ENCODE measurements around the gene ATP9A. TPM values are rescaled to one million over a fixed set of nuclear protein-coding genes. Genes with fewer than 3 reads are reported as not detected.
"Not testable (repeated sequence)": the region's sequence is repeated elsewhere in the genome, so short reads cannot be mapped to it uniquely, and the experiment has no call there.

ATP9A gene
- polyA plus RNA-seq, 3 donors from 2014 or later = 0.82 to 2.8 (median 1.2) TPM

GRCh38 chr20:51696304-51697071 is 71.7 kb downstream of the ATP9A start:
- H3K27me3 Mint-ChIP-seq (ENCODE audit: low read depth in 3 of 3) = peaks cover 2 to 7% (median 2%) of the 10 kb centered on the region in 3 donors
- H3K9me3 Mint-ChIP-seq = no peaks in the 10 kb centered on the region
- H3K36me3 Mint-ChIP-seq = peaks cover 11 to 17% (median 13%) of the 10 kb centered on the region in 3 donors
- DNase-seq = no peak
- peaks cover 19 to 30% of the 10 kb centered on the region in 2 donors for H3K4me1 Mint-ChIP-seq
- peak overlapping the region in 1 of 6 donors; percentile 80 for H3K27ac Mint-ChIP-seq
- H3K4me3 Mint-ChIP-seq = peak overlapping the region in 3 of 5 donors; percentile 14 to 34 (median 17)

- peak overlapping the region in 4 of 5 donors; percentile 24 to 59 (median 26) for H3K4me3 Mint-ChIP-seq
These were observed 72.5 kb downstream of the ATP9A start for GRCh38 chr20:51695574-51696303.

DNA sequence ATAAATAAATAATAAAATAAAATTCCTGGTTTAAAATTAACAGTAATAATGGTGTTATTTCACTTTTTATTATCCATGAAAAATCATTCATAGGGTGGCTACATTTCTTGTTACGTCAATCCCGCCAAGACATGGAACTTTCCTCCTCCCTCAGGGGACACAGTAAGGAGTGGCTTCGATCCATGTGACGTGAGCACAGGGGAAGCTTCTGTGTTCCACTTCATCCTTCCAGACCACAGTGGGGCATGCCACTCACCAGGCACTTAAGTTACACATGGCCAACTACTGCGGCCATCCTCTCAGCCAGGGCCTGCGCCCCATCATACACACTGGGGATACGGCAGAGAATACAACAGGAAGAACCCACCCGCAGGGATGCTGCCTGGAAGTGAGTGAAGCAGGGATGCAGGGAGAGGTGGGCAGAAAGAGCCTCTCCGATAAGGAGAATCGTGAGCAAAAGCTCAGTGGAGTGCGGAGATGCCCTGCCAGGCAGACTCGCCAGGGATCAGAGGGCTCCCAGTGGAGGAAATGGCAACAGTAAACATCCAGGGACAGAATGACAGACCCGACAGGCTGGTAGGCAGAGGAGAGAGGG is 75.3 kb downstream of the ATP9A start:
- H3K36me3 Mint-ChIP-seq = peaks cover 7 to 26% (median 14%) of the 10 kb centered on the region in 3 donors
- no peaks in the 10 kb centered on the region for H3K9me3 Mint-ChIP-seq
- peaks cover 17 to 22% of the 10 kb centered on the region in 2 donors for H3K4me1 Mint-ChIP-seq
- no peak overlapping the region for H3K27ac Mint-ChIP-seq
- DNase-seq = no peak
- H3K27me3 Mint-ChIP-seq (ENCODE audit: low read depth in 3 of 3) = peaks cover 0 to 2% (median 2%) of the 10 kb centered on the region in 3 donors
- no peak overlapping the region for H3K4me3 Mint-ChIP-seq

More at GRCh38 chr20:51695574-51696303, 72.5 kb downstream of the ATP9A start:
- Mint-ChIP-seq H3K9me3 (no peaks in the 10 kb centered on the region), H3K36me3 (peaks cover 11 to 20% (median 13%) of the 10 kb centered on the region in 3 donors), H3K27me3 (ENCODE audit: low read depth in 3 of 3) (peaks cover 2 to 5% (median 2%) of the 10 kb centered on the region in 3 donors), H3K27ac (peak overlapping the region in 1 of 6 donors; percentile 52), H3K4me1 (peaks cover 17 to 22% of the 10 kb centered on the region in 2 donors)
- DNase-seq = no peak

DNA sequence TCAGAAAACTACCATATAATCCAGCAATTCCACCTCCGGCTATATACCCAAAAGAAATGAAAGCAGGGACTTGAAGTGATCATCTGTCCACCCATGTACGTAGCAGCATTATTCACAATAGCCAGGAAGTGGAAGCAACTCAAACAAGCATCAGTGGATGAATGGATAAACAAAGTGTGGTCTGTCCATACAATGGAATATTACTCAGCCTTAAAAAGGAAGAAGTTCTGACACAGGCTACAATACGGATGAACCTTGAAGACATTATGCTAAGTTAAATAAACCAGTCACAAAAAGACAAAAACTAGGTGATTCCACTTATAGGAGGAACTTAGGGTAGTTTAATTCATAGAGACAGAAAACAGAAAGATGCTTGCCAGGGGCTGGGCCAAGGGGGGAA is 76.5 kb downstream of the ATP9A start:
- no peak for DNase-seq
- Mint-ChIP-seq H3K4me3 (no peak overlapping the region), H3K4me1 (peaks cover 15 to 17% of the 10 kb centered on the region in 2 donors), H3K27ac (no peak overlapping the region), H3K9me3 (no peaks in the 10 kb centered on the region), H3K27me3 (ENCODE audit: low read depth in 3 of 3) (peaks cover 2 to 3% (median 2%) of the 10 kb centered on the region in 3 donors), H3K36me3 (peaks cover 7 to 30% (median 14%) of the 10 kb centered on the region in 3 donors)

DNA sequence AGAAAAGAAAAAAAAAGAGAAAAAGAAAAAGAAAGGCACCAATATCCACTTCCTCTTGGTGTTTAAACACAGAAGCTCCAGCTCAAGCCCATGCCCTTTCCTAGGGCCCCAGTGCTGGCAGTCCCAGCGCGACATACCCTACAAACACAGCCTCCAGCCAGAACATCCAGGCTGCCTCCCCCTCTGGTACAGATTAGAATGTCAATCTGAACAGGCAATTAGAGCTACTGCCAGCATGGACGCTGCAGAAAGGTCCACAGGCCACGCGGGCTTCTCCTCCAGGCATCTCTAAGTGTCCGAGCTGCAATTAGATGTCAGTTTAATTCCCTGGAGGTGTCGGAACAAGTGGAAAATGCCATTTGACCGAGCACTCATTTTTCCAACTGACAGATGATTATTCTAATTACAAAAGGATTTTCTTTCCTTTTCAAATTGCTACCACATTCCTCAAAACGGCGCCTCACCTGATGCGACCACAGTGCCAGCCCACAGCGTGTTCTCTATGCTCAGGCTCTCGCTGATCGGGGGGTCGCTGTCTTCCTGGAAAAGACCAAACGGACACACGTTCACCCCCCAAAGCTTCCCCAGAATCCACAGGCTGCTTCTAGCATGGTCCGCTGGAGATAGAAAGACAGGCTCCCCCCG is 79.5 kb downstream of the ATP9A start:
- Mint-ChIP-seq H3K4me1 (peaks cover 12 to 16% of the 10 kb centered on the region in 2 donors), H3K36me3 (peaks cover 7 to 27% (median 14%) of the 10 kb centered on the region in 3 donors), H3K27me3 (ENCODE audit: low read depth in 3 of 3) (peaks cover 0 to 3% (median 2%) of the 10 kb centered on the region in 3 donors), H3K27ac (no peak overlapping the region), H3K4me3 (no peak overlapping the region), H3K9me3 (no peaks in the 10 kb centered on the region)
- no peak for DNase-seq

GRCh38 chr20:51687630-51688029 is 80.6 kb downstream of the ATP9A start:
- Mint-ChIP-seq H3K4me3 (no peak overlapping the region), H3K27ac (peak overlapping the region in 2 of 6 donors; percentile 35 to 59), H3K4me1 (peaks cover 12 to 16% of the 10 kb centered on the region in 2 donors)

GRCh38 chr20:51687108-51687507 is 81.1 kb downstream of the ATP9A start:
- no peak overlapping the region for H3K4me3 Mint-ChIP-seq
- no peak overlapping the region for H3K27ac Mint-ChIP-seq
- peaks cover 0 to 3% (median 0%) of the 10 kb centered on the region in 3 donors for H3K27me3 Mint-ChIP-seq (ENCODE audit: low read depth in 3 of 3)
- H3K36me3 Mint-ChIP-seq = peaks cover 6 to 20% (median 7%) of the 10 kb centered on the region in 3 donors
- DNase-seq = no peak
- no peaks in the 10 kb centered on the region for H3K9me3 Mint-ChIP-seq
- H3K4me1 Mint-ChIP-seq = peaks cover 12 to 16% of the 10 kb centered on the region in 2 donors

More at GRCh38 chr20:51687630-51688029, 80.6 kb downstream of the ATP9A start:
- H3K27me3 Mint-ChIP-seq (ENCODE audit: low read depth in 3 of 3) = peaks cover 0 to 3% (median 0%) of the 10 kb centered on the region in 3 donors
- no peak for DNase-seq
- H3K36me3 Mint-ChIP-seq = peaks cover 7 to 21% (median 9%) of the 10 kb centered on the region in 3 donors
- H3K9me3 Mint-ChIP-seq = no peaks in the 10 kb centered on the region

- not testable (repeated sequence) for H3K27me3 Mint-ChIP-seq (ENCODE audit: low read depth in 3 of 3); H3K9me3 Mint-ChIP-seq; DNase-seq; H3K36me3 Mint-ChIP-seq; H3K27ac Mint-ChIP-seq
- H3K4me3 Mint-ChIP-seq = peak overlapping the region in 2 of 5 donors; percentile 5 to 9
- peaks cover 12 to 16% of the 10 kb centered on the region in 2 donors for H3K4me1 Mint-ChIP-seq
These were observed 82.7 kb downstream of the ATP9A start for GRCh38 chr20:51685494-51685893.

DNA sequence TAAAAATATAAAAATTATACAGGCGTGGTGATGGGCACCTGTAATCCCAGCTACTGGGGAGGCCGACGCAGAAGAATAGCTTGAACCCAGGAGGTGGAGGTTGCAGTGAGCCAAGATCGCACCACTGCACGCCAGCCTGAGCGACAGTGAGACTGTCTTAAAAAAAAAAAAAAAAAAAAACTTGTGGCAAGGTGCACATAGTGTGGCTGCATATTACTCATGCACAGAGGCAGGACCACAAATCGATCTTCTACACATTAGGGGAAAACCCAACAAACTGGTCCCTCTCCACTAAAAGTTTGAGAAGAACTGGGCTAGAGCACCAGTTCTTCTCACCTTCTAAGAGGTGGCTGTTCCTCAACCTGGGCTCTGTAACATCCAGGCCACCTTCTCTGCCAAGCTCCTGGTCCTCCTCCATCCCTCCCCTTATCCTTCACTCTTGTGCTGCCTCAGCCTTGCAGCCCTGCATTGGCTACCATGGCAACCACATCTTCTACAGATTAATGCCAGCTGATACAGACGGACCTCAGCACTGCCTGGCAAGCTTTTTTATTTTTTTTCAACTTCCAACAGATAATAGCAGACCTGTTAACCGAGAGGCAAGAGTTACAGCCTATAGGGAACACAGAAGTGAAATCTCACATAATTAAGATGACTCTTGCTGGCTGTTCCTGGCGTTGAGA is 88.0 kb downstream of the ATP9A start:
- H3K4me1 Mint-ChIP-seq = peaks cover 3 to 6% of the 10 kb centered on the region in 2 donors
- H3K9me3 Mint-ChIP-seq = no peaks in the 10 kb centered on the region
- no peak for DNase-seq
- peaks cover 0 to 11% (median 11%) of the 10 kb centered on the region in 3 donors for H3K36me3 Mint-ChIP-seq
- peaks cover 3 to 6% (median 3%) of the 10 kb centered on the region in 3 donors for H3K27me3 Mint-ChIP-seq (ENCODE audit: low read depth in 3 of 3)
- peak overlapping the region in 2 of 6 donors; percentile 31 to 38 for H3K27ac Mint-ChIP-seq
- H3K4me3 Mint-ChIP-seq = no peak overlapping the region

DNA sequence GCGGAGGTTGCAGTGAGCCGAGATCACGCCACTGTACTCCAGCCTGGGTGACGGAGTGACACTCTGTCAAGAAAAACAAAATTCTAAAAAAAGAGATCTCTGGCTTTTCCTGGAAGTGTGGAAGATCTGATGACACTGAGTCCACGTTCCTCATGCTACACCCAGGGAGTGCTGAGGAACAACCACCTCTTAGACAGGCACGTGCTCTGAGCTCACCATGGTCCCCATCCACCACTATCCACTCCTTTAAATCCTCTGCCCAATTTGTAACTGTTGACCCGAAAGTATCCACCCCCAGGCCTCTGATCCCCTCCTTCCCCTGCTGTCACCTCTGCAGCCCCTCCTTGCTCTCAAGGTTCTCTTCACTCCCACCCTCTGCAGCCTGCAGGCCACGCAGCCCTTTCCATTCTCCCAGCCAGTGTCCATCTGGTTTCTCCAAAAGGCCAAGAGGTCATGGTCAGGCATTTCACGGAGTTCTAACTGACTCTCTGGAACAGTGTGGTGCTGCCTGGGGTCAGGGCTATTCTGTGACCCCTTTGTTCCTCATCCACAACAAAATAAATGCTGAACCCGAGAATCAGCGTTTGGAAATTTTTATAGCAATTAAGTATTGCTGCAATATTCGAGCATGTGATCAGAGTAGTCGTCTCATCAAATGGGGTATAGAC is 88.8 kb downstream of the ATP9A start:
- Mint-ChIP-seq H3K9me3 (no peaks in the 10 kb centered on the region), H3K4me1 (no peaks in the 10 kb centered on the region), H3K4me3 (no peak overlapping the region)

GRCh38 chr20:51678026-51678697 is 90.0 kb downstream of the ATP9A start:
- H3K4me3 Mint-ChIP-seq = no peak overlapping the region
- peaks cover 7 to 22% (median 11%) of the 10 kb centered on the region in 3 donors for H3K36me3 Mint-ChIP-seq
- no peak for DNase-seq
- peaks cover 3 to 6% (median 3%) of the 10 kb centered on the region in 3 donors for H3K27me3 Mint-ChIP-seq (ENCODE audit: low read depth in 3 of 3)
- H3K9me3 Mint-ChIP-seq = no peaks in the 10 kb centered on the region
- peak overlapping the region in 1 of 6 donors; percentile 41 for H3K27ac Mint-ChIP-seq
- no peaks in the 10 kb centered on the region for H3K4me1 Mint-ChIP-seq

More for the DNA sequence above, 88.8 kb downstream of the ATP9A start:
- Mint-ChIP-seq H3K36me3 (peaks cover 0 to 12% (median 11%) of the 10 kb centered on the region in 3 donors), H3K27me3 (ENCODE audit: low read depth in 3 of 3) (peaks cover 3 to 6% (median 3%) of the 10 kb centered on the region in 3 donors), H3K27ac (peak overlapping the region in 1 of 6 donors; percentile 5)
- no peak for DNase-seq

DNA sequence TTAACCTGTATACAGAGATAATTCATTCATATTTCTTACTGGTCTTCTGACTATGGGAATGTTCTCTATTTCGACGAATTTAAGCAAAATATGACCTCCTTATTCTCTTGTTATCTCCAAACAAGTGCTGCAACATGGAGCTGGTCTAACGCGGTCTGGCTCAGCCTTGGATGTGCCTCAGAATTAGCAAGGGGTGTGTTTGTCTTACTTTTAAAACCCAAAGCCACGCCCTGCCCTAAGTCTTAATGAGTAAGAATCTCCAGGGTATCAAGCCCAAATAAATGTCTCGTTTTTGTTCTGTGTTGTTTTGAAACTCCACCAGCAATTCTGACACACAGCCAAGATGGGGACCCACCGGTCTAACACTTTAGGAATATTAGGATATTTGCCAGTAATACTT is 99.2 kb downstream of the ATP9A start:
- H3K9me3 Mint-ChIP-seq = no peaks in the 10 kb centered on the region
- peak overlapping the region in 2 of 5 donors; percentile 38 to 43 for H3K4me3 Mint-ChIP-seq
- DNase-seq = no peak
- peak overlapping the region in 2 of 6 donors; percentile 41 to 57 for H3K27ac Mint-ChIP-seq
- peaks cover 46 to 49% of the 10 kb centered on the region in 2 donors for H3K4me1 Mint-ChIP-seq
- peaks cover 2 to 12% (median 8%) of the 10 kb centered on the region in 3 donors for H3K27me3 Mint-ChIP-seq (ENCODE audit: low read depth in 3 of 3)
- H3K36me3 Mint-ChIP-seq = peaks cover 17 to 36% (median 27%) of the 10 kb centered on the region in 3 donors

Data from immature natural killer cell (primary cell).